Adrenal gland (tissue), 12 donors: ENCODE results near the gene CREB5. TPM values are rescaled to one million over a fixed set of nuclear protein-coding genes. Genes with fewer than 3 reads are reported as not detected.

ENCODE experiments used
- DNase-seq, 7 donors: peaks; one replicate each; pipeline ENCODE4 v3.0.0-alpha.2; 2019 to 2020
- H3K27ac ChIP-seq, 5 donors: fragments of 200-600 bp; sonication (generic) in 4 of 5; 1 replicate in 3 of 5; 2 replicates in 2 of 5; pipeline versions ENCODE4 v1.5.1 to v1.8.0; 2016 to 2020; ENCODE audit warnings: mild to moderate bottlenecking in 1 of 5
- H3K27me3 ChIP-seq: fragments of 200-600 bp; 2 replicates; pipeline ENCODE4 v1.8.0; 2021
- H3K36me3 ChIP-seq, 2 donors: fragments of 200-600 bp; replicated peaks in 1 of 2; 1 replicate in 1 of 2; 2 replicates in 1 of 2; pipeline versions ENCODE4 v1.5.1 to v1.8.0; 2018 to 2022
- H3K4me1 ChIP-seq, 2 donors: fragments of 200-600 bp; replicated peaks in 1 of 2; 1 replicate in 1 of 2; 2 replicates in 1 of 2; pipeline versions ENCODE4 v1.5.1 to v1.8.0; 2018 to 2021
- H3K4me3 ChIP-seq, 4 donors: fragments of 200-600 bp; sonication (generic) in 3 of 4; one replicate each; pipeline ENCODE4 v1.5.1; 2016 to 2018
- H3K9me3 ChIP-seq, 3 donors: fragments of 200-600 bp; sonication (generic) in 1 of 3; replicated peaks in 1 of 3; 1 replicate in 2 of 3; 2 replicates in 1 of 3; pipeline versions ENCODE4 v1.5.1 to v1.8.0; 2016 to 2021
- CTCF ChIP-seq, 6 experiments: fragments of 450-650 bp in 4 of 6; fragments of 200-600 bp in 2 of 6; sonication (generic) in 1 of 6; IDR thresholded peaks; 1 replicate in 5 of 6; 2 replicates in 1 of 6; pipeline versions ENCODE4 v1.5.1 to v1.8.0; 2016 to 2021; ENCODE audit warnings: antibody characterized with exemption in 6 of 6, mild to moderate bottlenecking in 2 of 6, moderate library complexity in 1 of 6
- POLR2A ChIP-seq, 2 donors: fragments of 450-650 bp; IDR thresholded peaks; one replicate each; pipeline ENCODE4 v1.6.1; 2017; ENCODE audit warnings: antibody characterized with exemption in 2 of 2, mild to moderate bottlenecking in 2 of 2, moderate library complexity in 1 of 2
- WGBS, 4 donors: extraction: QIAGEN DNeasy Blood & Tissue Kit in 2 of 4; methylation state at CpG; one replicate each; pipeline versions ENCODE4 v1.1.5 to v1.1.7; 2013 to 2017; 5-methylcytosine and 5-hydroxymethylcytosine counted together
- intact Hi-C, 2 donors: fragments of 100-400 bp; cut with DNase I; formaldehyde crosslinking; loops; one replicate each; pipeline versions ENCODE4 v1.14.1 to v1.15.0; 2022 to 2023
- polyA plus RNA-seq, 3 donors: library from polyadenylated mRNA; stranded (reverse); fragments of 200-250 nt in 2 of 3; fragments of 350-450 nt in 1 of 3; fragmentation: Illumina TruSeq in 1 of 3; extraction: RNeasy Lipid Tissue Mini Kit (QIAGEN cat#74804) in 1 of 3; gene quantifications; one replicate each; pipeline ENCODE4 v1.2.3, GENCODE V29; 2013 to 2014
- total RNA-seq, 9 donors: library from RNA; depleted of rRNA in 4 of 9; stranded (reverse); fragments of >200 nt in 4 of 9; fragments of 120-200 nt in 1 of 9; fragmentation: NEBNext Ultra II Directional in 1 of 9; extraction: Animal tissue kit (Norgen Biotek cat#: 25700) in 1 of 9; gene quantifications; one replicate each; pipeline versions ENCODE4 v1.1.0 to v1.2.4, GENCODE V29; 2013 to 2023
- donor health status: healthy with polysubstance abuse.
- donor health status: Bipolar disorder and iron deficiency.
- donor health status: DM: yes; HTN: yes; CAD: no.
- donor health status: DM: no; HTN: no; CAD: no.
- donor health status: DM: no; HTN: no; CAD: no.
- donor health status: DM: yes; HTN: yes; CAD: no.

CREB5 gene
- total and polyA plus RNA-seq, 12 donors: 0.69 to 5.4 (median 1.3) TPM

GRCh38 chr7:28705350-28705749 is 293.0 kb downstream of the CREB5 start:
- no peak overlapping the region for H3K4me3 ChIP-seq
- WGBS, 4 donors: 79 to 89% (median 84%) methylated on average over 2 of the region's 2 CpGs

GRCh38 chr7:28706584-28706983 is 294.3 kb downstream of the CREB5 start:
- no peaks in the 10 kb centered on the region for H3K4me1 ChIP-seq
- no peak for TF ChIP-seq CTCF (IDR thresholded peaks at IDR 0.05)
- TF ChIP-seq POLR2A (IDR thresholded peaks at IDR 0.05): no peak
- H3K9me3 ChIP-seq: no peaks in the 10 kb centered on the region
- H3K4me3 ChIP-seq: no peak overlapping the region
- WGBS, 4 donors: 64 to 83% (median 75%) methylated on average over 1 of the region's 1 CpG
- no peak overlapping the region for H3K27ac ChIP-seq
- intact Hi-C loops: no loop called here
- no peak for DNase-seq
- H3K27me3 ChIP-seq: no peaks in the 10 kb centered on the region
- H3K36me3 ChIP-seq: no peaks in the 10 kb centered on the region

More at GRCh38 chr7:28705350-28705749, 293.0 kb downstream of the CREB5 start:
- H3K27me3 ChIP-seq: no peaks in the 10 kb centered on the region
- no peaks in the 10 kb centered on the region for H3K9me3 ChIP-seq
- no peak for DNase-seq
- no peak for TF ChIP-seq POLR2A (IDR thresholded peaks at IDR 0.05)
- TF ChIP-seq CTCF (IDR thresholded peaks at IDR 0.05): no peak
- intact Hi-C loops: no loop called here
- no peaks in the 10 kb centered on the region for H3K4me1 ChIP-seq
- H3K36me3 ChIP-seq: no peaks in the 10 kb centered on the region
- H3K27ac ChIP-seq: no peak overlapping the region

- no peaks in the 10 kb centered on the region for H3K36me3 ChIP-seq
- no peaks in the 10 kb centered on the region for H3K4me1 ChIP-seq
- no peak for DNase-seq
- H3K9me3 ChIP-seq: no peaks in the 10 kb centered on the region
- TF ChIP-seq CTCF (IDR thresholded peaks at IDR 0.05) (no peak), POLR2A (IDR thresholded peaks at IDR 0.05) (no peak)
- intact Hi-C loops: no loop called here
- no peak overlapping the region for H3K27ac ChIP-seq
- 73 to 87% (median 79%) methylated on average over 6 of the region's 6 CpGs for WGBS, 4 donors
- no peak overlapping the region for H3K4me3 ChIP-seq
- H3K27me3 ChIP-seq: no peaks in the 10 kb centered on the region
Measured at GRCh38 chr7:28707291-28707690, 295.0 kb downstream of the CREB5 start.

- TF ChIP-seq POLR2A (IDR thresholded peaks at IDR 0.05): no peak
- TF ChIP-seq CTCF (IDR thresholded peaks at IDR 0.05): no peak
- H3K4me1 ChIP-seq: no peaks in the 10 kb centered on the region
- H3K36me3 ChIP-seq: no peaks in the 10 kb centered on the region
- 39 to 49% (median 43%) methylated on average over 15 of the region's 15 CpGs for WGBS, 4 donors
- no peak overlapping the region for H3K27ac ChIP-seq
- H3K27me3 ChIP-seq: no peaks in the 10 kb centered on the region
- peak in 2 of 7 donors; percentile 14 to 24 for DNase-seq
- intact Hi-C loops: no loop called here
- no peaks in the 10 kb centered on the region for H3K9me3 ChIP-seq
- no peak overlapping the region for H3K4me3 ChIP-seq
Measured at GRCh38 chr7:28708033-28708951, 296.0 kb downstream of the CREB5 start.
